NOMO-1 treated with DMSO at 0.1 percent for 48 hours (cell line): ENCODE results near the gene PLGRKT.
"Not testable (repeated sequence)": the region's sequence is repeated elsewhere in the genome, so short reads cannot be mapped to it uniquely, and the experiment has no call there.

ENCODE experiments used
- DNase-seq: peaks from one replicate; lab custom pipeline; 2025; ENCODE audit not compliant: unreplicated experiment; lab: John Stamatoyannopoulos, UW

PLGRKT gene

DNA sequence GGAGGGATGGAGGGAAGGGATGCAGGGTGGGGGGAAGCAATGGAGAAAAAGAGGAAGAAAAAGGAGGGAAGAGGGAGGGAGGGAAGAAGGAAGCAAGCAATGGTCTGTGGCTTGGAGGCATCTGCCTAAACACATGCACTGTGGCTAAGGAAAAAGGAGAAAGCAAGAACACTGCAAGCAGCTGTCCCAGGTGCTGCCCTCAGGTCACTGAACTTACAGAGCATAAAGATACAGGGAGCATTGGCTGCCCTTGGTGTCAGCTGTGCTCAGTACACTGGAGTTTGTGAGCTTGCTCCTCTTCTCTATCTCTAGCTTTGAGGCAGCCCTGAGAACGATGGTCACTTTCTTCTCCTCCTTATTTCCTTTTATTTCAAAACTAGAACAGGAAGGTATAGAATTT, 116.1 kb downstream of the PLGRKT start:
- DNase-seq, result not testable (repeated sequence)

DNA sequence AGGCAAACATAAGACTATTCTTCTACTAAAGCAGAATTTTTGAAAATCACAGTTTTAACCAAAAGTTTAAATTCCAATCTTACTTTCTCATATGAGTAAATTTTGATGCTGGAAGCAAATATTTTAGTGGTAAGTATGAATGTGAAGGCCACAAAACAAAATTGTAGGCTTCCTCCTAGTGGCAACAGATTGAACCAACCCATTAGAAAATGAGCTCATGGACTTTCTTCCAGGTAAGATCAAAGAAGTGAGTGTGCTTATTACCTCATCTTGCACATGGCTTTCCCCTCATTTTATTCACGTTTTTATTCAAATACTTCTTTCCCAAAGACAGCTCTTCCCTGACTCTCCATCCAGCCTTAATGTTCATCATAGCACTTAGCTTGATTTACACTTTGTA, 116.7 kb downstream of the PLGRKT start:
- no peak for DNase-seq

DNA sequence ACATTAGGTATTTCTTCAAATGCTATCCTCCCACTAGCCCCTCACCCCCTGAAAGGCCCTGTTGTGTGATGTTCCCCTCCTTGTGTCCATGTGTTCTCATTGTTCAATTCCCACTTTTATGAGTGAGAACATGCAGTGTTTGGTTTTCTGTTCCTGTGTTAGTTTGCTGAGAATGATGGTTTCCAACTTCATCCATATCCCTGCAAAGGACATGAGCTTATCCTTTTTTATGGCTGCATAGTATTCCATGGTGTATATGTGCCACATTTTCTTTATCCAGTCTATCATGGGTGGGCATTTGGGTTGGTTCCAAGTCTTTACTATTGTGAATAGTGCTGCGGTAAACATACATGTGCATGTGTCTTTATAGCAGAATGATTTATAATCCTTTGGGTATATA, 121.3 kb downstream of the PLGRKT start:
- not testable (repeated sequence) for DNase-seq

DNA sequence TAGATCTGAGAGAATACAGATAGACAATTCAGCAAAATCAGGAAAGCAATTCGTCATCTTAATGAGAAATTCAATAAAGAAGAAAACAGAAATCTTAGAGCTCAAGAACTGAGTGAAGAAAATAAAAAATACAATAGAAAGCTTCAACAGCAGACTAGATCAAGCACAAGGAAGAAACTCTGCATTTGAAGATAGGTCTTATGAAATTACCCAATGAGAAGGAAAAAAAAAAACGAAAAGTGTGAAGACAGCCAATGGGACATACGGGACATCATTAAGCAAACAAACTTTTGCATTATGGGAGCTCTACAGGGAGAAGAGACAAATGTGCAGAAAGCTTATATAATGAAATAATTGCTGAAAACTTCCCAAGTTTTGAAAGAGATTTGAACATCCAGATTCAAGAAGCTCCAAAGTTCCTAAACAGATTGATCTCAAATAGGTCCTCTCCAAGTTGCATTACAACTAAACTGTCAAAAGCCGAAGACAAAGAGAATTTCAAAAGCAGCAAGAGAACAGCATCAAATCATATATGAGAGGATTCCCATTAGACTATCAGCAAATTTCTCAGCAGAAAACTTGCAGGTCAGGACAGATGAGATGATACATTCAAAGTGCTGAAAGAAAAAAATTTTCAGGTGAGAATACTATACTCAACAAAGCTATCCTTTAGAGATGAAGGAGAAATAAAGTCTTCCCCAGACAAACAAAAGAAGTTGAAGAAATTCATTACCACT, 122.4 kb downstream of the PLGRKT start:
- DNase-seq, result no peak

DNA sequence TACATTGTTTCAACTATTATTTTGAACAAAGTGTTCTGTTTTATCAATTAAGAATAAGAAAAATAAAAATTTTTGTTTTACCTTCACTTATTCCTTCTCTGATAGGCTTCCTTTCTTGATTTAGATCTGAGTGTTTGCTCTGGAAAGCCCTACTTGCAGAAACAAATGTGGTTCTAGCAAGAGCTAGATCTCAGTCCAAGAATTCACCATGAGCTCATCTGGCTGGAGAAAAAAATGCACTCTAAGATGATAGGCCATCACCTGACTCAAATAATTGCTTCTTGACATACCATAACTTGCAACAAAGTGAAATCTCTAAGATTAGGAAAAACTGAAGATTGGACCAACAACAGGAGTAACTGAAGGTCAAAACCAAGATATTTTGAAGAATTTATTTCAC, 126.9 kb downstream of the PLGRKT start:
- DNase-seq, result no peak
